ENCODE results near the gene LCOR. TPM values are rescaled to one million over a fixed set of nuclear protein-coding genes. Genes with fewer than 3 reads are reported as not detected.

The LCOR gene
- total RNA-seq, 2 experiments from 2014 or later, result 18.1 to 22.9 TPM

DNA sequence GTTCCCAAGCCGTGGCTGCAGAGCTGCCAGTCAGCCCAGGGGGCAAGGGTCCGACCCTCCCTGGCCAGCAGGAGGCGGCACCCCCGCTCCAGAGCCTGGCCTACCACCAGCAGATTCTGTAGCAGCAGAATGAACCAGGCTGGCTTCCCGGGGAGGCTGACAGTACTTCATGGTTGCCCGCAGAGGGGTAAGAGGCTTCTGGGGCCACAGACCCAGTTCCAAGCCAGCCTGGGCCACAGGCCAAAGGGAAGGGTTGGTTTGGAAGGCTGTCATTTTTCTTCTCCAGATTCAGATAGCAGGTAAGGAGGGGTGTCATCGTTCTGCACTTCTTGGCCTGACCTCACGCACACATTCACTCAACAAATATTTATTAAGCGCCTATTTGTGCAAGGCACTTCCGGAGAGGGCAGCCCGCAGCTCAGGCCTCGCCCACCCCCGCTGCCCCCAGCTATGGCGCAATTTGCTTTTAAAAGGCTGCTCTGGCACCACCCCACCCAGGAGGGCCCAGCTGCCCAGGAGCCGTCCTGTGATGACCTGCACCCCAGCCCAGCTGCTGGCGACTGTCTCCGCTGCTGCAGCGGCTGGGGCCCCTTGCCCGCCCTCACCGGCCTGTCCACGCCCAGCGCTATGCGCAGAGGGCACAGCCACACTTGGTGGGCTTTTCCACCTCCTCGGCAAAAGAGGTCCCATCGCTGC is 168.5 kb downstream of the LCOR start:
- intact Hi-C loops (cut with micrococcal nuclease), result no loop called here
- Mint-ChIP-seq H3K27ac (no peak overlapping the region), H3K36me3 (ENCODE audit: low read depth) (peaks cover 2% of the 10 kb centered on the region), H3K27me3 (ENCODE audit: low read depth) (peaks cover 3% of the 10 kb centered on the region), H3K4me3 (no peak overlapping the region), H3K9me3 (no peaks in the 10 kb centered on the region), H3K4me1 (ENCODE audit: low read depth) (no peaks in the 10 kb centered on the region)
- no peak for DNase-seq
- CTCF ChIA-PET, result interaction anchor here (1.0 kb wide), 1 partner anchor 37 kb away, joined by 3 read pairs; no protein-coding TSS in a partner anchor

DNA sequence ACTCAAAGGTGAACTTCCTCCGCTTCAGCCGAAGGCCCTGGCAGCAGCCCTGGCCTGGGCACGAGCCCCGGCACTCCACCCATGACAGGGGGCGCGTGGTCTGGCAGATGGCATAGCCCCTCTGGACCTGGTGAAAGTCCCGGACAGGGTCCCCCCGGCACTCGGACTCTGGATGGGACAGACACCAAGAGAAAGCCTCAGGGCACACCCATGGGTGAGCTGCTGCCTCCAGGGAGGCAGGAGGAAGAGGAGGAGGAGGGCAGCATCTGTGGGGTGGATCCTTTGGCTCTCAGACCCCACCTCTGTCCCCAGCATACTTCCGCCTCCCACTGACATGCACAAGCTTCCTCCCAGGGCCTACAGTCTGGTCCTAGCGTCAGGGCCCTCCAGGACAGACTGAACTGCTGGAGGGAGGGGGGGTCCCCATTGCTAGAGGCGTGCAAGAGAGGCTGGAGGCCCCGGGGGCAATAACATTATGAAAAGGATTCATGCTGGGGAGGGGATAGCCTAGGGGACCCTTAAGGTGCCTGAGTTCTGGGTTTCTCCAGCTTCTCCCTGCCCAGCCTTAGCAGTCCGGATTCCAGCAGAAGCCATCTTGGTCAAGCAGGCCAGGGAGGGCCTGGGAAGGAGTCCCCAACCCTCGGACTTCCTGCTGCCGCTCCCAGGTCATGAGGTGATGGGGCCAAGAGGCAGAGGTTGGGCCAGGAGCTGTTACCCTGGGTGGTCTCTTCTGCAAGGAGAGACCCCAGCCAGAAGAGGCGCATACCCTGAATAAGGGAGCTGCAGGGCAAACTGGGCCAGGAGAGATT is 169.3 kb downstream of the LCOR start:
- Mint-ChIP-seq H3K4me1 (ENCODE audit: low read depth) (no peaks in the 10 kb centered on the region), H3K4me3 (no peak overlapping the region), H3K27me3 (ENCODE audit: low read depth) (peaks cover 3% of the 10 kb centered on the region), H3K9me3 (no peaks in the 10 kb centered on the region), H3K27ac (no peak overlapping the region), H3K36me3 (ENCODE audit: low read depth) (peaks cover 2% of the 10 kb centered on the region)
- intact Hi-C loops (cut with micrococcal nuclease), result no loop called here
- DNase-seq, result no peak
- CTCF ChIA-PET, result no interaction called here

DNA sequence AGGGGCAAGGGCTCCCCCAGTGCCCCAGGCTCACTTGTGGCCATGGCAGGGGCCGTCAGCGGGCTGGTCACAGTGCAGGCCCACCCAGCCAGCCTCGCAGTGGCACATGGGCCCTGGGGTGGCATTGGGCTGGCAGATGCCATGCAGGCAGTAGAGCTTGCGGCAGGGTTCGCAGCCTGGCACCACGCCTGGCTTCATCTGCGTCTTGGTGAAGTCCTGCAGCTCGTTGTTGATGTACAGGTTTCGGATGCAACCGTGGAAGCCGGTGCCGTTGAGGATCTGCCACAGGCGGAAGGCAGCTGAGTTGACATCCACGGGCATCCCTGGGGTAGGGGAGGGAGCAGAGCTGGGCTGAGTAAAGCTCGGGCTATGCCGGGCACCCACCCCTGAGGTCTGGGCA is 170.6 kb downstream of the LCOR start:
- intact Hi-C loops (cut with micrococcal nuclease), result no loop called here
- peaks cover 11% of the 10 kb centered on the region for H3K9me3 Mint-ChIP-seq
- H3K4me3 Mint-ChIP-seq, result no peak overlapping the region
- H3K4me1 Mint-ChIP-seq (ENCODE audit: low read depth), result no peaks in the 10 kb centered on the region
- peaks cover 8% of the 10 kb centered on the region for H3K36me3 Mint-ChIP-seq (ENCODE audit: low read depth)
- H3K27me3 Mint-ChIP-seq (ENCODE audit: low read depth), result peaks cover 5% of the 10 kb centered on the region
- CTCF ChIA-PET, result no interaction called here
- no peak for DNase-seq
- H3K27ac Mint-ChIP-seq, result no peak overlapping the region

DNA sequence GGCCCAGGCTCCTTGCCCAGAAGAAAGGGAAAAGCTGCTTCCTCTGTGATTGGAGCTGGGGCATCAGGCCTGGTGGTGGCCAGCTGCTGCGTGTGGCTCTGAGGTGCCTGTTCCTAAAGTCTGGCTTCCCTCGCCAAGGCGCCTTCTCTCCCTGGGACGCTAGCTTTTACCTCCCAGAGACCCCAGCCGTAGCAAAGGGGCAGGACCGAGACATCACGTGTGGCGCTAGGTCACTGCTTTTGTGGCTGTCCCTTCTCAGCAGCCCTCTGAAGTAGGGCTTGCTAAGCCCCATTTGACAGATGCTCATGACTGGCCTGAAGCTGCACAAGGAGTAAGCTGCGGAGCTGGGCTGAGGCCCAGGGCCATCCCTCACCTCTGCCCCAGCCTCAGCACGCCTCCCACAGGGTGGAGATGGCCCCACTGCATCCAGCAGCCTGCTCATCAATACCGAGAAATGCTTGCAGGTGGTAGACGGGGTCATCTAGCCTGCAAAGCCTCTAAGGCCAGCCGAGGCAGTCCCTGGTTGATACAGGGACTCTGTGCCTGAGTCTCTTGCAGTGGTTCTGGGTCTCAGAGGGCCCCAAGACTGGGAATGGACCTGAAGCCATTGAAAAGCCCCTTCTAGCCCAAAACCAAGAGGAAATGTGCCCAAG is 171.2 kb downstream of the LCOR start:
- H3K9me3 Mint-ChIP-seq, result peaks cover 14% of the 10 kb centered on the region
- no peak overlapping the region for H3K4me3 Mint-ChIP-seq
- H3K4me1 Mint-ChIP-seq (ENCODE audit: low read depth), result no peaks in the 10 kb centered on the region
- intact Hi-C loops (cut with micrococcal nuclease), result no loop called here
- H3K36me3 Mint-ChIP-seq (ENCODE audit: low read depth), result peaks cover 8% of the 10 kb centered on the region
- CTCF ChIA-PET, result interaction anchor here (2.3 kb wide), 1 partner anchor 22 kb away, joined by 6 read pairs; no protein-coding TSS in a partner anchor
- peaks cover 6% of the 10 kb centered on the region for H3K27me3 Mint-ChIP-seq (ENCODE audit: low read depth)
- H3K27ac Mint-ChIP-seq, result no peak overlapping the region
- DNase-seq, result no peak

DNA sequence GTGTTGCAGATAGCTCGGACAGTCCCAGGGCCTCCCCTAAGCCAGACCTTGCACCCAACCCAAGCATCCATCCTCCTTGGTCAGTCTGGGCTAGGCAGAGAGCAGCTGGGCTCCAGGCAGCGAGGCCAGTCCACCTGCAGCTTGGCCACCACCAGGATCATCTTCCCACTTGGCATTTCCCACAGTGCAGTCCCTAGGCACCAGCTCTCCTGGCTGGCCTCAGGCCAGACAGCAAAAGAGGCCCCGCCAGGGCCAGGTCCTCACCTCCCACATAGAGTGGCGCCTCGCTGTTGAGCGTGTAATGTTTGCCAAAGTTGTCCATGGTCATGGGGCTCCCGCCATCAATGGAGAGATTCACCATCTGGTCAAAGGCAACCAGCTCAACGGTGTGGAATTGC is 171.7 kb downstream of the LCOR start:
- Mint-ChIP-seq H3K9me3 (peaks cover 14% of the 10 kb centered on the region), H3K36me3 (ENCODE audit: low read depth) (peaks cover 8% of the 10 kb centered on the region), H3K27ac (no peak overlapping the region), H3K4me1 (ENCODE audit: low read depth) (no peaks in the 10 kb centered on the region), H3K27me3 (ENCODE audit: low read depth) (peaks cover 6% of the 10 kb centered on the region), H3K4me3 (no peak overlapping the region)
- intact Hi-C loops (cut with micrococcal nuclease), result no loop called here
- CTCF ChIA-PET, result interaction anchor here (2.3 kb wide), 1 partner anchor 22 kb away, joined by 6 read pairs; no protein-coding TSS in a partner anchor
- no peak for DNase-seq

DNA sequence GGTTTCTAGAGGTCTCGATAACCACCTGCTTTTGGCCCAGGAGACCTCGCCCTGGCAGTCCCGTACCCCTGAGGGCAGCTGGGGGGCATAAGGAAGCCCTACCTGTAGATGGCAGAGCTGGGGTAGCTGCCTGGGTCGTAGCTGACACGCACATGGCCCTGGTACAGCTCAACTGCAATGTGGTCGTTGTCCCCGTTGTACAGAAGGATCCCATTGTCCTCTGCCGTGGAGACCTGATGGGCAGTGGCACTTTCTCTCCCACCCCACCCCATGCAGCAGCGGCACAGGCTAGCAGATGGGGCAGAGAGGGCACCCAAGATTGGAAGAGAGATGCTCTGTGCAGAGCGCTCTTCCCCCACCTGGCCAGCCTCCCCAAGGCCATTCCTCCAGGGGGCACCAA is 172.5 kb downstream of the LCOR start:
- Mint-ChIP-seq H3K36me3 (ENCODE audit: low read depth) (peaks cover 8% of the 10 kb centered on the region), H3K4me3 (no peak overlapping the region), H3K9me3 (peaks cover 14% of the 10 kb centered on the region), H3K27me3 (ENCODE audit: low read depth) (peaks cover 6% of the 10 kb centered on the region), H3K27ac (no peak overlapping the region), H3K4me1 (ENCODE audit: low read depth) (no peaks in the 10 kb centered on the region)
- CTCF ChIA-PET, result interaction anchor here (2.3 kb wide), 1 partner anchor 21 kb away, joined by 6 read pairs; no protein-coding TSS in a partner anchor
- DNase-seq, result no peak
- intact Hi-C loops (cut with micrococcal nuclease), result no loop called here

DNA sequence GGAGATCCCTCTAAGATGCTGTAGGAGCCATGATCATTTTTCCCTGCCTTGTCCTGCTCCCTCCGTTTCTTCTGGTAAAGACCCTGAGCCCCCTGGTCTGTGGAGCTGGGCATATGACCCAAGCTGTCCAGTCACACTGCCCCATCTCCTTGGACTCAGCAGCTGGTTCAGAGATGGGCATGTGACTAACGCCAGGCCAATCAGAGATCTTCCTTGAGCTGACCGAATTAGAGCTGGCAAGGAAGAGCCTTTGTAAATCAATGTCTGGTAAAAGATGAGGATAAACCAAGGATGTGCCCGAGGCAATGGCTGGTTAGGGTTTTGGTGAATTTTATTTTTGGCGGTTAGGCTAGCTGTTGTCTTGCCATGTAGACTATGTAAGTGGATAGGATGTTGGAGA is 173.3 kb downstream of the LCOR start:
- peaks cover 14% of the 10 kb centered on the region for H3K9me3 Mint-ChIP-seq
- intact Hi-C loops (cut with micrococcal nuclease), result no loop called here
- peaks cover 8% of the 10 kb centered on the region for H3K36me3 Mint-ChIP-seq (ENCODE audit: low read depth)
- no peak overlapping the region for H3K4me3 Mint-ChIP-seq
- no peak overlapping the region for H3K27ac Mint-ChIP-seq
- no peaks in the 10 kb centered on the region for H3K4me1 Mint-ChIP-seq (ENCODE audit: low read depth)
- CTCF ChIA-PET, result interaction anchor here (2.3 kb wide), 1 partner anchor 20 kb away, joined by 6 read pairs; no protein-coding TSS in a partner anchor
- peaks cover 6% of the 10 kb centered on the region for H3K27me3 Mint-ChIP-seq (ENCODE audit: low read depth)
- no peak for DNase-seq

DNA sequence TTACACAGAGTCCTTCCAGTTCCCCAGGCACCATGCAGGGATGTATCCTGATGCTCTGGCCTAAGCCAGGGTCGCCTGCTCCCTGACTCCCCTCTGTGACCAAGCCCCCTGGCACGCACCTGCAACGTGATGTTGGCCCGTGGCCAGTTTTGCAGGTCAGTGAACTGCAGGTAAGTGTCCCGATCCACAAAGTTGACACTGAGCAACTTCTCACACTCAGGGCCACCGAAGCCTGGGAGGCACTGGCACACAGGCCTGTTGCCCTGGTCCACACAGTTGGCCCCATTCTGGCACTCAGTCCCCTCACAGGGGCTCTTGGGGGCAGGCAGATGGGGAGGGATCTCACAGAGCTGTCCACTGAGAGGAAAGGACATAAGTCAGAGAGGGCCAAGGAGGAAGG is 174.3 kb downstream of the LCOR start:
- Mint-ChIP-seq H3K36me3 (ENCODE audit: low read depth) (peaks cover 8% of the 10 kb centered on the region), H3K4me1 (ENCODE audit: low read depth) (no peaks in the 10 kb centered on the region), H3K9me3 (peaks cover 14% of the 10 kb centered on the region), H3K27me3 (ENCODE audit: low read depth) (peaks cover 6% of the 10 kb centered on the region), H3K27ac (no peak overlapping the region), H3K4me3 (no peak overlapping the region)
- CTCF ChIA-PET, result no interaction called here
- intact Hi-C loops (cut with micrococcal nuclease), result no loop called here
- DNase-seq, result no peak

DNA sequence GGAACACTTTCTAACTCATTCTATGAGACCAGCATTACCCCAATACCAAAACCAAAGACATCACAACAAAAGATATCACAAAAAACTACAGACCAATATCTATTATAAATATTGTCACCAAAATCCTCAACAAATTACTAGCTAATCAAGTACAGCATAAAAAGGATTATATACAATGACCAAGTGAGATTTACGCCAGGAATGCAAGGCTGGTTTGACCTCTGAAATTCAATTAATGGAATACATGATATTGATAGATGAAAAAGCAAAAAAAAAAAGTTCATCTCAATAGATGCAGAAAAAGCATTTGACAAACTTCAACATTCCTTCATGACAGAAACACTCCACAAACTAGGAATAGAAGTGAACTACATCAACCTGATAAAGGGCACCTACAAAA is 175.3 kb downstream of the LCOR start:
- intact Hi-C loops (cut with micrococcal nuclease), result no loop called here

DNA sequence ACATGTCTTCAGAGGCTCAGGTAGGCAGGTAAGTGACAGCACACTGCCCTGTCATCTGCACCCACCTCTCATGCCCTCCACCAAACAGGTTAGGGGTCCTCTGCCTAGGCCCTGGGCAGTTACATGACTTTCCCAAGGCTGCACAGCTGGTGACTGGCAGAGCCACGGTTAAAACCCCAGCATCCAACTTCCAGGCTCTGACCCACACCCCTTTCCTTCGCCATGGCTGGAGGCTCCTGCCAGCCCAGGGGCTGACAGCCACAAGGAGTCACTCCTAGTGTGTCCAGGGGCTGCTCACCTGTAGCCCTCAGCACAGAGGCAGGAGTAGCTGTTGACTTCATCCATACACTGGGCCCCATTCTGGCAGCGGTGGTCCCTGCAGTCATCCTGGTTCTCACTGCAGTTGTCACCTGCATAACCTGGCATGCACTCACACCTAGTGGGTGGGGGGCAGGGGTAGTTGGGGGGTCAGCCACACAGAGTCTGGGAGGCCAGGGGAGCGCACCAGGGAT is 178.7 kb downstream of the LCOR start:
- peaks cover 5% of the 10 kb centered on the region for H3K36me3 Mint-ChIP-seq (ENCODE audit: low read depth)
- H3K4me3 Mint-ChIP-seq, result no peak overlapping the region
- no peaks in the 10 kb centered on the region for H3K4me1 Mint-ChIP-seq (ENCODE audit: low read depth)
- peaks cover 14% of the 10 kb centered on the region for H3K9me3 Mint-ChIP-seq
- CTCF ChIA-PET, result no interaction called here
- intact Hi-C loops (cut with micrococcal nuclease), result no loop called here
- no peak for DNase-seq
- H3K27me3 Mint-ChIP-seq (ENCODE audit: low read depth), result peaks cover 3% of the 10 kb centered on the region
- no peak overlapping the region for H3K27ac Mint-ChIP-seq

More for the DNA sequence above, 175.3 kb downstream of the LCOR start:
- no peak for DNase-seq
- peaks cover 6% of the 10 kb centered on the region for H3K27me3 Mint-ChIP-seq (ENCODE audit: low read depth)
- no peaks in the 10 kb centered on the region for H3K4me1 Mint-ChIP-seq (ENCODE audit: low read depth)
- peaks cover 8% of the 10 kb centered on the region for H3K36me3 Mint-ChIP-seq (ENCODE audit: low read depth)
- H3K27ac Mint-ChIP-seq, result no peak overlapping the region
- no peak overlapping the region for H3K4me3 Mint-ChIP-seq
- H3K9me3 Mint-ChIP-seq, result peaks cover 14% of the 10 kb centered on the region
- CTCF ChIA-PET, result no interaction called here

DNA sequence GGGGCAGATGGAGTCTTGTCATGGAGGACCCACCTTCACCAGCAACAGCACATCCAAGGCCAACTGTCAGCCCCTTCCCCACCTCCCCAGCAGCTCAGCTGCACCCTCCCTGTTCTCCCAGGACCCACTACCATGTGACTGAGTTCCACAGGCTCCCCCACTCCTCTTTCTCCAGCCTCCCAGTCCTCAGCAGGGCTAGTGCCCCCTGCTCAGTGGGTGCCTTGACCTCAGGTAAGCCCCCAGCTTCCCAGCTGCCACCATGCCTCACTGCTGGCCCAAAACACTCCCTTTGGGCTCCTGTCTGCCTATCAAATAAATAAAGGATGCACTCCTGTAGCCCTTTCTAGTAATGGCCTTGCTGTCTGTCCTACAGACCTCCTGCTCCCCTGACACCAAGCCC is 179.3 kb downstream of the LCOR start:
- intact Hi-C loops (cut with micrococcal nuclease), result no loop called here
- no peaks in the 10 kb centered on the region for H3K4me1 Mint-ChIP-seq (ENCODE audit: low read depth)
- H3K36me3 Mint-ChIP-seq (ENCODE audit: low read depth), result peaks cover 5% of the 10 kb centered on the region
- H3K27ac Mint-ChIP-seq, result no peak overlapping the region
- CTCF ChIA-PET, result interaction anchor here (1.6 to 2.6 kb wide), 2 partner anchors 14 to 26 kb away, joined by 4 to 18 read pairs; no protein-coding TSS in a partner anchor
- H3K27me3 Mint-ChIP-seq (ENCODE audit: low read depth), result peaks cover 3% of the 10 kb centered on the region
- no peak for DNase-seq
- no peak overlapping the region for H3K4me3 Mint-ChIP-seq
- H3K9me3 Mint-ChIP-seq, result peaks cover 14% of the 10 kb centered on the region

DNA sequence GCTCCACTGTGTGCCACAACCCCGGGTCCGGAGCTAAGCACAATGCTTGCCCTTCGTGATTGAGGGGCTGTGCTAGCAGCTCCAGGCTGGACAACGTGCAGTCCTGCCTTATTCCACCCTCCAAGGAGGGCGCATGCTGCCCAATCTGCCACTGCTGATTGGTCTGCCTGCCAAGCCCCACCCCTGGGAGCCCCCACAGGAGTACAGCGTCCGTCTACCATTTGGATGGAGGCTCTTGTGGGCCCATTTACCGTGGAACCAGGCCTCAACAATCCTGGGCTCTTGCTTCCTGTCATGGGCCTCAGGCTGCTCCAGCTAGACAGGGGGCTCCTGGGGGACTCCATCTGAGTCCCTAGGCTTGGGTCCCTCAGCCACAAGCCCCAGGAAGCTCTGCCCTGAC is 180.4 kb downstream of the LCOR start:
- no peak for DNase-seq
- peaks cover 2% of the 10 kb centered on the region for H3K36me3 Mint-ChIP-seq (ENCODE audit: low read depth)
- intact Hi-C loops (cut with micrococcal nuclease), result no loop called here
- H3K4me1 Mint-ChIP-seq (ENCODE audit: low read depth), result peaks cover 8% of the 10 kb centered on the region
- CTCF ChIA-PET, result interaction anchor here (1.6 to 2.6 kb wide), 2 partner anchors 13 to 25 kb away, joined by 4 to 18 read pairs; no protein-coding TSS in a partner anchor
- no peak overlapping the region for H3K4me3 Mint-ChIP-seq
- H3K27ac Mint-ChIP-seq, result no peak overlapping the region
- peaks cover 4% of the 10 kb centered on the region for H3K9me3 Mint-ChIP-seq
- peaks cover 3% of the 10 kb centered on the region for H3K27me3 Mint-ChIP-seq (ENCODE audit: low read depth)

Measured in activated naive CD4-positive, alpha-beta T cell treated with anti-CD3 and anti-CD28 coated beads for 36 hours (primary cell).